Measurements from ENCODE around the gene CBLN1.

CBLN1 gene

GRCh38 chr16:49280105-49280741 lies 1.4 kb downstream of the CBLN1 start:
- H3K4ac ChIP-seq (ENCODE audit: low read depth, low read length): no peak overlapping the region
- no peak overlapping the region for H2BK5ac ChIP-seq (ENCODE audit: low read length)
- H3K18ac ChIP-seq (ENCODE audit: low read length): no peak overlapping the region
- no peak overlapping the region for H2BK15ac ChIP-seq (replicated peaks; ENCODE audit: low read depth)
- no peak overlapping the region for H3K27ac ChIP-seq (ENCODE audit: low read depth, low read length)
- H2BK120ac ChIP-seq (ENCODE audit: low read depth, low read length): no peak overlapping the region
- WGBS (ENCODE audit: extremely low coverage, insufficient coverage, low lambda C conversion rate): no CpG with 5 or more reads among the region's 39 CpGs
- H2AK5ac ChIP-seq (ENCODE audit: low read length): no peak overlapping the region
- H3K4me2 ChIP-seq (ENCODE audit: low read length): peak overlapping the region; percentile 14
- peaks cover 6% of the 10 kb centered on the region for H3K4me1 ChIP-seq (ENCODE audit: control insufficient read depth, low read depth, low read length)
- H3K79me1 ChIP-seq (ENCODE audit: low read length): no peaks in the 10 kb centered on the region
- H4K8ac ChIP-seq (ENCODE audit: low read depth, low read length): no peak overlapping the region
- no peaks in the 10 kb centered on the region for H3K36me3 ChIP-seq (ENCODE audit: control insufficient read depth, insufficient read depth, low read length)
- no peak overlapping the region for H3K23ac ChIP-seq (ENCODE audit: low read length)
- H3K56ac ChIP-seq (ENCODE audit: low read length): peak overlapping the region; percentile 54
- H3K4me3 ChIP-seq (ENCODE audit: low read length): peak overlapping the region; percentile 36
- H3K27me3 ChIP-seq (ENCODE audit: insufficient read depth, low read length, poor library complexity): peaks cover 47% of the 10 kb centered on the region
- no peak overlapping the region for H4K5ac ChIP-seq (ENCODE audit: low read length)
- no peaks in the 10 kb centered on the region for H3K79me2 ChIP-seq (ENCODE audit: control insufficient read depth, insufficient read depth, low read length)
- peak overlapping the region; percentile 7 for H3K9ac ChIP-seq (ENCODE audit: low read length)
- DNase-seq: peak; percentile 83

GRCh38 chr16:49278944-49279725 lies 2.5 kb downstream of the CBLN1 start:
- Histone ChIP-seq H3K9ac (ENCODE audit: low read length) (peak overlapping the region; percentile 28), H2BK120ac (ENCODE audit: low read depth, low read length) (no peak overlapping the region), H3K23ac (ENCODE audit: low read length) (no peak overlapping the region), H4K5ac (ENCODE audit: low read length) (no peak overlapping the region), H3K56ac (ENCODE audit: low read length) (peak overlapping the region; percentile 54), H3K27ac (ENCODE audit: low read depth, low read length) (no peak overlapping the region), H3K4me2 (ENCODE audit: low read length) (peak overlapping the region; percentile 14), H2AK5ac (ENCODE audit: low read length) (no peak overlapping the region), H3K18ac (ENCODE audit: low read length) (no peak overlapping the region), H3K36me3 (ENCODE audit: control insufficient read depth, insufficient read depth, low read length) (no peaks in the 10 kb centered on the region), H4K8ac (ENCODE audit: low read depth, low read length) (no peak overlapping the region), H2BK5ac (ENCODE audit: low read length) (no peak overlapping the region), H3K79me2 (ENCODE audit: control insufficient read depth, insufficient read depth, low read length) (no peaks in the 10 kb centered on the region), H3K79me1 (ENCODE audit: low read length) (no peaks in the 10 kb centered on the region), H3K27me3 (ENCODE audit: insufficient read depth, low read length, poor library complexity) (peaks cover 54% of the 10 kb centered on the region), H2BK15ac (replicated peaks; ENCODE audit: low read depth) (no peak overlapping the region), H3K4me3 (ENCODE audit: low read length) (peak overlapping the region; percentile 30), H3K4ac (ENCODE audit: low read depth, low read length) (no peak overlapping the region), H3K4me1 (ENCODE audit: control insufficient read depth, low read depth, low read length) (peaks cover 6% of the 10 kb centered on the region)
- peak; percentile 59 for DNase-seq
- no CpG with 5 or more reads among the region's 29 CpGs for WGBS (ENCODE audit: extremely low coverage, insufficient coverage, low lambda C conversion rate)

- Histone ChIP-seq H3K18ac (ENCODE audit: low read length) (no peak overlapping the region), H3K79me1 (ENCODE audit: low read length) (no peaks in the 10 kb centered on the region), H4K8ac (ENCODE audit: low read depth, low read length) (no peak overlapping the region), H3K56ac (ENCODE audit: low read length) (no peak overlapping the region), H2BK120ac (ENCODE audit: low read depth, low read length) (no peak overlapping the region), H3K27ac (ENCODE audit: low read depth, low read length) (no peak overlapping the region), H3K27me3 (ENCODE audit: insufficient read depth, low read length, poor library complexity) (peaks cover 58% of the 10 kb centered on the region), H3K9ac (ENCODE audit: low read length) (peak overlapping the region; percentile 44), H3K4me2 (ENCODE audit: low read length) (peak overlapping the region; percentile 48), H3K4me3 (ENCODE audit: low read length) (no peak overlapping the region), H2AK5ac (ENCODE audit: low read length) (no peak overlapping the region), H2BK5ac (ENCODE audit: low read length) (no peak overlapping the region), H3K4me1 (ENCODE audit: control insufficient read depth, low read depth, low read length) (peaks cover 2% of the 10 kb centered on the region), H3K23ac (ENCODE audit: low read length) (no peak overlapping the region), H3K4ac (ENCODE audit: low read depth, low read length) (no peak overlapping the region), H3K36me3 (ENCODE audit: control insufficient read depth, insufficient read depth, low read length) (no peaks in the 10 kb centered on the region), H3K79me2 (ENCODE audit: control insufficient read depth, insufficient read depth, low read length) (no peaks in the 10 kb centered on the region), H4K5ac (ENCODE audit: low read length) (no peak overlapping the region), H2BK15ac (replicated peaks; ENCODE audit: low read depth) (no peak overlapping the region)
- no peak for DNase-seq
- WGBS (ENCODE audit: extremely low coverage, insufficient coverage, low lambda C conversion rate): no CpG with 5 or more reads among the region's 11 CpGs
Observed at GRCh38 chr16:49278567-49278827, 3.1 kb downstream of the CBLN1 start.

GRCh38 chr16:49277766-49278566 lies 3.7 kb downstream of the CBLN1 start:
- Histone ChIP-seq H3K9ac (ENCODE audit: low read length) (peak overlapping the region; percentile 44), H3K18ac (ENCODE audit: low read length) (no peak overlapping the region), H3K27ac (ENCODE audit: low read depth, low read length) (no peak overlapping the region), H4K8ac (ENCODE audit: low read depth, low read length) (no peak overlapping the region), H4K5ac (ENCODE audit: low read length) (no peak overlapping the region), H3K56ac (ENCODE audit: low read length) (peak overlapping the region; percentile 59), H3K4me1 (ENCODE audit: control insufficient read depth, low read depth, low read length) (peaks cover 2% of the 10 kb centered on the region), H3K4me2 (ENCODE audit: low read length) (peak overlapping the region; percentile 48), H3K36me3 (ENCODE audit: control insufficient read depth, insufficient read depth, low read length) (no peaks in the 10 kb centered on the region), H3K27me3 (ENCODE audit: insufficient read depth, low read length, poor library complexity) (peaks cover 59% of the 10 kb centered on the region), H3K4ac (ENCODE audit: low read depth, low read length) (no peak overlapping the region), H3K4me3 (ENCODE audit: low read length) (no peak overlapping the region), H3K79me1 (ENCODE audit: low read length) (no peaks in the 10 kb centered on the region), H2BK15ac (replicated peaks; ENCODE audit: low read depth) (no peak overlapping the region), H2AK5ac (ENCODE audit: low read length) (no peak overlapping the region), H3K79me2 (ENCODE audit: control insufficient read depth, insufficient read depth, low read length) (no peaks in the 10 kb centered on the region), H2BK120ac (ENCODE audit: low read depth, low read length) (no peak overlapping the region), H2BK5ac (ENCODE audit: low read length) (no peak overlapping the region), H3K23ac (ENCODE audit: low read length) (no peak overlapping the region)
- no CpG with 5 or more reads among the region's 49 CpGs for WGBS (ENCODE audit: extremely low coverage, insufficient coverage, low lambda C conversion rate)
- DNase-seq: peak; percentile 54

- H3K27me3 ChIP-seq (ENCODE audit: insufficient read depth, low read length, poor library complexity): peaks cover 59% of the 10 kb centered on the region
- no peak overlapping the region for H2BK5ac ChIP-seq (ENCODE audit: low read length)
- no peak overlapping the region for H3K23ac ChIP-seq (ENCODE audit: low read length)
- no peak overlapping the region for H4K8ac ChIP-seq (ENCODE audit: low read depth, low read length)
- H3K18ac ChIP-seq (ENCODE audit: low read length): no peak overlapping the region
- no peak overlapping the region for H4K5ac ChIP-seq (ENCODE audit: low read length)
- no peaks in the 10 kb centered on the region for H3K36me3 ChIP-seq (ENCODE audit: control insufficient read depth, insufficient read depth, low read length)
- H3K4me1 ChIP-seq (ENCODE audit: control insufficient read depth, low read depth, low read length): no peaks in the 10 kb centered on the region
- peak overlapping the region; percentile 3 for H3K4me2 ChIP-seq (ENCODE audit: low read length)
- H3K27ac ChIP-seq (ENCODE audit: low read depth, low read length): no peak overlapping the region
- no peak overlapping the region for H2BK15ac ChIP-seq (replicated peaks; ENCODE audit: low read depth)
- no peak overlapping the region for H3K4ac ChIP-seq (ENCODE audit: low read depth, low read length)
- no peaks in the 10 kb centered on the region for H3K79me2 ChIP-seq (ENCODE audit: control insufficient read depth, insufficient read depth, low read length)
- no CpG with 5 or more reads among the region's 18 CpGs for WGBS (ENCODE audit: extremely low coverage, insufficient coverage, low lambda C conversion rate)
- H3K4me3 ChIP-seq (ENCODE audit: low read length): no peak overlapping the region
- no peak for DNase-seq
- H2AK5ac ChIP-seq (ENCODE audit: low read length): no peak overlapping the region
- no peak overlapping the region for H3K9ac ChIP-seq (ENCODE audit: low read length)
- H3K79me1 ChIP-seq (ENCODE audit: low read length): no peaks in the 10 kb centered on the region
- no peak overlapping the region for H3K56ac ChIP-seq (ENCODE audit: low read length)
- H2BK120ac ChIP-seq (ENCODE audit: low read depth, low read length): no peak overlapping the region
Observed at GRCh38 chr16:49277386-49277742, 4.3 kb downstream of the CBLN1 start.

Data from mesendoderm (in vitro differentiated cells).